HG03045 (cell line): Measurements from ENCODE around the gene M1AP.
A peak's percentile ranks its signal among the peaks of the same experiment; 100 is the strongest.
"Not testable (repeated sequence)": the region's sequence is repeated elsewhere in the genome, so short reads cannot be mapped to it uniquely, and the experiment has no call there.

Experiments used
- ATAC-seq: cut with Tn5 transposase; IDR thresholded peaks from one replicate; pipeline ENCODE4 v1.9.1; 2021; ENCODE audit warnings: mild to moderate bottlenecking, moderate library complexity; ENCODE audit not compliant: unreplicated experiment

The M1AP gene

DNA sequence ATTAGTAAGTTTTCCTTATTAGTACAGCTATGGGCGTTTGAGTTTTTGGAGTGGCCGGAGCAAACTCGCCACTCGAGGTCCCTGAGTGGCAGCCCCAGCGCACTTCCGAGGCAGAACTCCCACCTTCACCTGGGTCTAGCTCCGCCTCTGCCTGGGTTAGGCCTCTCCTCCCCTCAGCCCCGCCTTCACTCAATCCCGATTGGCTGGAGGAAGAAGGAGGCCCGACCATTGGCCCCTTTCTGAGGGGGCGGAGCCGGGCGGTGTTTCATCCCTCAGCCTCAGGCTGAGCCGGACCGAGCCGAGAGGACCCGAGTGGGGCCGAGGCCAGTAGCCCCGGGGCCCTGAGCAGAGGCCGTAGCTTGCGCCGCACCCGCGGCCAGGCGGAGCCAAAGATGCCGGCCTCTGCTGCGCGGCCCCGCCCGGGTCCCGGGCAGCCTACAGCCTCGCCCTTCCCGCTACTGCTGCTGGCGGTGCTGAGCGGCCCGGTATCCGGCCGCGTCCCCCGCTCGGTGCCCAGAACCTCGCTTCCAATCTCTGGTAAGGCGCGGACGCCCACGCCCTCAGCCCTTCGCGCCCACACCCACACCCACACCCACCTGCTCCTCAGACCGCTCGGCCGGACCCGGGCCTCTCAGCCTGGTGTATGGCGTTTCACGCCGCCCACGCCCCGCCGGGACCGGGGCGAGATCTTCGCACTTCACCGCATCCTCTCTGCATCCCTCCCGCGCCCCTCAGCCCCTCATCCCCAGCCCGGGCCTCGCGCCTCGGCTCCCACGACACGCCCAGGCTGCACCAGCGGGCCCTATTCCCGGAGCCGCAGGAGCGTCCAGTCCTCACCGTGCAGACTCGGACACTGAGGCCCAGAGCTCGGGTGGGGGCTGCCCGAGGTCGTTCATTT, 6.1 kb upstream of the M1AP start, which contains the start of gene SEMA4F:
SEMA4F (plus strand) TSS at position 263 of the 898 bp plus-strand sequence; CDS start at position 393, 130 bp downstream.
- peak; percentile 99 for ATAC-seq

DNA sequence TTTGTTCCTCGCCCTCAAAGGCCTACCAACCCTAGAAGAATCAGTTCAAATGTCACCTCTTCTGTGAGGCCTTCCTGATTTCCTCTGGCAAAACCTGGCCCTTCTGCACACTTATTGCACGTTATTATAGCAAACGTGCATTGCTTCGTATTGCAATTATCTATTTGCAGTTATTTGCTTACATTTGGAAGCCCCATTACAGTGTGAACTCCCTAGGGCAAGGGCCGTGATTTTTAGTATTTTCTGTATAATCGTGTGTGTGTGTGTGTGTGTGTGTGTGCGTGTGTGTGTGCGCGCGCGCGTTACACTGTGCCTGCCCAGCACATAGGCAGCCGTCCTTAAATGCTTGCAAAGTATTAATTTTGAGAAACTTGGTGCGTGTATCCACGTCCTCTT, 5.5 kb upstream of the M1AP start:
- ATAC-seq = peak; percentile 13

DNA sequence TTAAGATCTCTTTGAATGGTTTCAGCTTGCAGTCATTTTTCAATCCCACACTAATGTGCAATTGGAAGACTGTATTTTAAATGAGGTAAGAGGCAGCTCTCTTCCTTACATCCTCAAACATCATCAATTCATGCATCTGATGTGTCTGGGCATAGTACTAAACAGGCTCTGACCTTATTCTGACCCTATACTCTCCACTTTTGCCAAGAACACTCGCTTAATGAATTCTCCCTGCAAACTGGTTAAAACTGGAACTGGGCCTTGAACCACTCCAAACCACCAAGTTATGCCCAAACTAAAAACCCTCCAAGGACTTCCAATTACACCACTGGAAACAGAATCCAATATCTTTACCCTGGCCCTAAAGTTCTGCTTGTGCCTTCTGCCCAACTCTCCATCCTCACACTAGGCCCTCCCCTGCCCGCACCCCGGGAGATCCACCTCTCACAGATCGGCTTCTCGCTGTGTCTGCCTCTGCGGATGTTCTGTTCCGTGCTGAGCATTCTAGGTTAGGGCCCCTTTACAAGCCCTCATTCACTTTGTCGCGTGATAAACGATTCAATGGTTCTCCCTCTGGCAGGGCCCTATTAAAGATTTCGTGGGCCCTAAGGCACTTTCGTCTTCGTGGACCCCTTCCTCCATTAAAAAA, 1.2 kb downstream of the M1AP start:
- no peak for ATAC-seq

DNA sequence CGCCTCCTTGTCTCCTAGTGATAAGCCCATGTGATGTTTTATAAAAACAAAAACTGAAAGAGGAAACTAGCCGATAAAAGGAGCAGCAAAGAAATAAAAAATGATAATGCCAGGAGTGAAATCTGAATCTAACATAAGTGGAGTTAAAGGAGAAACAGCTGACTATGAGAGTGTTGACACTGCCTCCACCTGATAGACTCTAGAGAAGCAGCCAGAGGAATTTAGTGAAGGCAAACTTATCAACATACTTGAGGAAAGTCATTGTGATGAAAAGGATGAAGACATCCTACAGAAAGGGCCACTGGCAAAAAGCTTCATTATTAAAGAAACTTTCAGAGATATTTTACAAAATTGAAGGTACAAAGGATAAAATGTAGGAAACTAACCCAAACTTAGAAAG, 1.9 kb downstream of the M1AP start:
- ATAC-seq = no peak

DNA sequence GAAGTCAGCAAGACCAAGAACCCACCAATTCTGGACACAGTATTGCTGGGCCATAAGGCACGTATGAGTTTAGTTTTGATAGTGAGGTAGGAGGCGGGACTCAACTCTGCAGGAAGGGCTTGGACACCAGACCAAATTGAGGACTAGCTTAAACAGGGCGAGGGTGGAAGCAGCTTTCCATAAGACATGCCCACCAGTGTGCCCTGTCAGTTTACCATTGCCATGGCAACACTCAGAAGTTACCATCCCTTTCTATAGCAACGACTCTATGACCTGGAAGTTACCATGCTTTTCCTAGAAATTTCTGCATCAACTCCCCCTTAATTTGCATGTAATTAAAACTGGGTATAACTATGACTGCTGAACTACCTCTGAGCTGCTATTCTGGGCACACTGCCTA, 2.8 kb downstream of the M1AP start:
- no peak for ATAC-seq

DNA sequence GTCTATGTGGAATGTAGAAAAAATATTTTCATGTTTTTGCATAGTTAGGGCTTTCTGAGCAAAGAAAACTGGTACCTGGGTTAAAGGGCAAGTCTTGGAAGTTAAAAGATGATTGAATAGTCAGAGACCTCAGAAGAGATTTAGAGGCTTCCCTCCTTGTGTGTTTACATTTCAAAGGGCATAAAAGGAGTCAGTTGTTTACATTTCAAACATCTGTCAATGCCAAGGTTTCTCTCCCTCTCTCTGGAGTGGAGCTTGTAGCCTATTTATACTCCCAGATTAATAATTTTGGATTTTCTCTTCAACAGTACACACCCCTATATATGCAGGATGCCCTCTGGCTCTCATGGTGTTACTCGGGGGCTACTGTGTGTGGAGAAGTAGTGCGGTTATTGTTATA, 8.6 kb downstream of the M1AP start:
- ATAC-seq = no peak

DNA sequence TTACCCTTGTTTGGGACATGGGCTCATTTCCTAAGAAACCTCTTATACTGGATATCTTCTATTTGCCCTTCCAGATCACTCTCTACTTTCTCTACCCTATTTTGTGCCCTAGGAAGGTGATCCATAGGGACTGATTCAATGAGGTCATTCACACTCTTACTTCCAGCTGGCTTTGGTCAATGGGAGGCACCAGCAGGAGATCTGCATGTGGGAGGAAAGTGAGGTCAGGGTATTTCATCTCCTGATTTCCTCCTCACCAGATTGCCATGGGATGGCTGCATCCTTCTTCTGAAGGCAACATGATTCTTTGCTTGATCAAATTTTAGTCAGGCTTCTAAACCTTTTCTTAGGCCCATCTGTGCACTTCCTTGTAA, 15.2 kb downstream of the M1AP start:
- ATAC-seq = no peak

DNA sequence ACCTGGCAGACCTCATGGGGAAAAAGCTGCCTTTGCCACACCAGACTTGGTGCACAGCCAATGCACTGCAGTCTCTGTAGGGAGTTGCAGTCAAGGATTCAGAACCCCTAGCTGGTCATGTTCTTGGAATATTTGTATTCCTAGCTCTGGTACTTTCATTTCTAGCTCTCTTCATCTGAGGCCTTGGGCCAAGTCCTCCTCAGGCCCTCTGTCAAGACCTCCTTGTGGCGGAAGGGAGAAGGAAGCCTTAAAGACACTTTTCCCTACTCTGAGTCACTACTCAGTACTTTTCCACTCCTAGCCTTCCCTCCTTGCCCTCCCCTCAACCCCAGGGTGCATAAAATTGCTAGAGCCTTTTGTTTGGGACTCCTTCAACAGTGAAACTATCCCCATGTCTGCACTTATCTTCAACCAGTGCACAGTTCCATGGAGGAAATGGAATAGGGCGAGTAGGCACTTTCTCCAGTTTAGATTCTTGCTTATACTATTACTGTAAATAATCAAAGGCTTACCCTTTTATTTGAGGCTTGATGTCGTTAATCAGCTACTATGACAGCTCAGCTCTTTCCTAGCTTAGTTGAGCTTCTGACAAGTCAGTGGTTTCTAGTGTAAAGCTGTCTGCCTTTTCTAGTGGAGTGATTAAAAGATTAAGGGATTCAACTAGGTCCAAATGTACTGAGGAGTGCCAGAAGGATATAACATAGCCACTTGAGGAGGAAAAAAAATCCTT, 15.8 kb downstream of the M1AP start:
- no peak for ATAC-seq

DNA sequence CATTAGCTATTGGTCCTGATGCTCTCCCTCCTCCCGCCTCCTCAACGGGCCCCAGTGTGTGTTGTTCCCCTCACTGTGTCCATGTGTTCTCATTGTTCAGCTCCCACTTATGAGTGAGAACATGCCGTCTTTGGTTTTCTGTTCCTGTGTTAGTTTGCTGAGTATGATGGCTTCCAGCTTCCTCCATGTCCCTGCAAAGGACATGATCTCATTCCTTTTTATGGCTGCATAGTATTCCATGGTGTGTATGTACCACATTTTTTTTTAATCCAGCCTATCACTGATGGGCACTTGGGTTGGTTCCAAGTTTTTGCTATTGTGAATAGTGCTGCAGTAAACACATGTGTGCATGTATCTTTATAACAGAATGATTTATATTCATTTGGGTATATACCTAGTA, 17.7 kb downstream of the M1AP start:
- ATAC-seq = not testable (repeated sequence)

DNA sequence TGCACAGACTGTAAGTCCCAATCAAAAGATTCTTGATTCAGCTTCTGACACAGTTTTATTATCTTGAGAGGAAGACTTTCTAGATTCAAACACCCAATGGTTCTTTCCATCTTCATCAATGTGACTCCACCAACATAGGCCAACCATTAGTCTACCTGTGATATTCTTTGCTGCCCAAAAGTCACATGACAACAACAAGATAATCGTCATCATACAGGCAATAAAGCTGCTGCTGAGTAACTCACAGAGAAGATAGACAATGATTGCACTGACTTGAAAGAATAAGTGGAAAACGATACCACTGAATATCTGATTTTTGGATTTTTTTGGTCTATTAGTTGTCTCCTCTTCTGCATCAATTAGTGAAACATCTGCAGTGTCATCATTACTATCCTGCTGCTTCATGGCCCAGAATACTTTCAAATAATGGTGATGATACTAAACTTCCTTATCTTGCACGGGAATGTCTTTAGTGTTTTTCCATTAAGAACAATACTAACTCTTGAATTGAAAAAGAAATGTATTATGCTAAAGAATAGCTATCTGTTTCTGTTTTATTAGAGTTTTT, 19.5 kb downstream of the M1AP start:
- no peak for ATAC-seq

DNA sequence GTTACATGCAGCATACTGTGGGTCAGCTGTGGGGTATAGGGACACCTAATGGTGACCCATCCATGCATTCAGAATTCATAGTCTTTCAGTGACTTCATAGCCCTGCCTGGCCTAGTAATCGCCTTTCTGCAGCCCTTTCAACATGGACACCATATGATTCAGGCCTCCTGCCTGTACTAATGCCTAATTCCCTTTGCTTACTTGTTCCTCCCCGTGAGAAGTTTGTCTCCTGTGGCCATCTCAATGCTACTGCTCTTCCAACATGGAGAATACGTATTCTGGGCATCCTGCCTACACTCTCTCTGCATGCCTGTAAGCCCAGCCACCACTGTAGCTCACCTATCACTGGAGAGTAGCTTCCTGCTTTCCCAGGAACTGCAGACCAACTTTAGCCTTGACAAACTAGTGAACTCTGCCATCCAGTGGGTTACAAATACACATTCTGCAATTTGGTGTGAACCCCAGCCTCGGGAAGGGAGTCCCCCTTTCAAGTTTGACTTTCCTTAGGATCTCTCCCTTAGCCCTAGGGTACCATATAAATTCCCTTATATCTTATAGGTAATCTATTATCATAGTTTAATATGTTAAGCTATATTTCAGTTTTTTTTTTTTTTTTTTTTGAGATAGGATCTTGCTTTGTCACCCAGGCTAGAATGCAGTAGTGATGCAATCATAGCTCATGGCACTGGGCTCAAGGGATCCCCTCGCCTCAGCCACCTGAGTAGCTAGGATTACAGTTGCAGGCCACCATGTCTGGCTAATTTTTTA, 22.3 kb downstream of the M1AP start:
- ATAC-seq = no peak

DNA sequence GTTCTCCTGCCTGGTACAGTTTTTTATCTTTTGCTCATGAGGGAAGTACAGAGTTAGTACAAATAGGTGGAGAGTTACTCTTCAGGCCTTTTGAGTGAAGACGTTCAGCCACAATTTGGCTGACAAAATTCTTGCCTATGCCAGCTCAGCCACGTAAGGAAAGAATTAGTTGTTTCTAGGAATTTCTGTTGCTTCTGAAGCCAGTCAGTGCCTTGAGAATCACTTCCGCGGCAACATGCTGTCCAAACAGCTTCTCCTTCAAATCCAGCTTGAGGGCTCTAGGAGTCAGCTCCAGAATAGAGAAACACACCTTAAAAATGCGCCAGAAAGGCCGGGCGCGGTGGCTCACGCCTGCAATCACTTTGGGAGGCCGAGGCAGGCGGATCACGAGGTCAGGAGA, 27.5 kb downstream of the M1AP start:
- no peak for ATAC-seq

DNA sequence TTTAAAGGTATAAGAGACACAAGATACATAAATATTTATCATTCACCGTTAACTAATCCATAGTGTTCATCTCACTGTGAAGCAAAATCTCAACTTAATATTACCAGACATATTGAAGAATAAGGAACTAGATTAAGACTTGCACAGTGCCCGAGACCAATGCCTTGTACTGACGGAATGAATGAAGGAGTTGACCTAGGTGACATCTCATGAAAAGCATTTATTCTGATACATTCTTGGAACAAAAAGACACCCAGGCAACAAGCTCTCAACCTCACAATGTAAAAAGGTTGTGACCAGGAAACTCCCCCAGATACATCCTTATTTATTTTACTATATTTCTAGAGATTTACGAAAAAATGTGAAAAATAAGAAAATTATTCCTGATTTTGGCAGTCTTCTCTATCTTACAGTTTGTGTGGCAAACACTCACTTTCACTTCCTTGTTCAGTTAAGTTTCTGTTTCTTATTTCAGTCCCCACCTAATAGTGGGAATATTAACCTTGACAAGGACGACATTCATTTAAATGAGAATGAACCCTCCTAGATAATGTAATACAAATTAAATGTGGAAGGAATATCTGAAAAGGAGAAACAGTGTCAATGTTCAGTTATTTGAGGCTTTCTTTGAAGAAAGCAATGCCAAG, 28.4 kb downstream of the M1AP start:
- no peak for ATAC-seq

DNA sequence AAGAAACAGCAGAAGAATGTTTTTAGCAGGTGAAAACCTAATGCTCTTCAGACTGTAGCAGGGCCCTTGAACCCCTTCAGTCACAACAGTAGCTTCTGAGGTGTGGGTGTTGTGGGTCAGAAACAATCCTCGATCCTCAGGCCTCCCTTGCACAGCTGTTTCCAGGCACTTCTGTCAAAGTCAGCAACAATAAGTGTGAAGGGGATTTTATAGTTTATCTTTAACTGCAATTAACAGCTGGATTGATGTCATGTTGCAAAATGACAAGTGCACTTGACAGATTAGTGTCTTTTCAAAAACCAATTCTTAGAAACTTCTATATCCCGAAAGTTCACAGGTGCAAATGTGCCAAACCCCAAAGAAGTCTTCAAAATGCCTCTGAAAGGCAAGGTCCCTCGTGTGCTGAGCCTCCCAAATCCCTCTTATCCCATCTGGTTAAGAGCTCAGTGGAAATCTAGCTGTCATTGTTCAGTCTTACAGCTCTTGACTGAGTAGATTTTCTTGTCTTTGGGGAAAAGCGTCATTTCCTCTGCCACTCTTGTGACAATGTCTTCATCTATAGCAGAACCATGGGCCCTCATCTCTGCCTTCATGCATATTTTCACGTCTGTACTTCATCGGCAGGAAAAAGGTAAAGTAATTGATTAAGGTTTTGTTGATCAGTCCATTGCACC, 29.6 kb downstream of the M1AP start:
- ATAC-seq = no peak

DNA sequence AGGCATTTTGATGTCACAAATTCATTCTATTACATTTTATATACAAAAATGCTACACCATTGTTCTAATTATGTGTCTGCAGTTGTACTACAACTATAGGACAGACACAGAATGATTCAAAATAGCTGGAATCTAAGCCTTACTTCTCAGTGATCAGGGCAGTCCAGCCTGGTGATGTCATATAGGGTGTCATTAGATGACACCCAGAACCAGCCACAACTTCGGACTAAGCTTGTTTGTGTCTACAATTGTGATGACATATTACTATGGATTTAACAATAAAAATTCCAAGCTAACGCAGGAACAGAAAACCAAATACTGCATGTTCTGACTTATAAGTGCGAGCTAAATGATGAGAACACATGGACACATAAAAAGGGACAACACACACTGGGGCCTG, 31.0 kb downstream of the M1AP start:
- no peak for ATAC-seq

DNA sequence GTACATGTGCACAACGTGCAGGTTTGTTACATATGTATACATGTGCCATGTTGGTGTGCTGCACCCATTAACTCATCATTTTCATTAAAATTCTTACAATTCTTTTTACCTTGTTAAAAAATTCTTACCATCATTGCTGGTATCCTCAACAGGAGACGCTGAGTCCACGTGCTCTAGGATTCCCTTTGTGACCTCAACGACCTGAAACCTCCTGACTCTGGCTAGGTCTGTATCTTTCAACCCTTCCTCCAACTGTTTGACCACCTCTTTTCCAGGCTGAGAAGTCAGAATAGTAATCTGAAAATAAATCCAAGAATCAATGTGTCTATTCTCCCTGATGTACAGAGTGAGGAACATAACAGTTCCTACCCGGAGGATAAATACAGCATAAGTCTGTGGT, 41.2 kb downstream of the M1AP start:
- no peak for ATAC-seq

DNA sequence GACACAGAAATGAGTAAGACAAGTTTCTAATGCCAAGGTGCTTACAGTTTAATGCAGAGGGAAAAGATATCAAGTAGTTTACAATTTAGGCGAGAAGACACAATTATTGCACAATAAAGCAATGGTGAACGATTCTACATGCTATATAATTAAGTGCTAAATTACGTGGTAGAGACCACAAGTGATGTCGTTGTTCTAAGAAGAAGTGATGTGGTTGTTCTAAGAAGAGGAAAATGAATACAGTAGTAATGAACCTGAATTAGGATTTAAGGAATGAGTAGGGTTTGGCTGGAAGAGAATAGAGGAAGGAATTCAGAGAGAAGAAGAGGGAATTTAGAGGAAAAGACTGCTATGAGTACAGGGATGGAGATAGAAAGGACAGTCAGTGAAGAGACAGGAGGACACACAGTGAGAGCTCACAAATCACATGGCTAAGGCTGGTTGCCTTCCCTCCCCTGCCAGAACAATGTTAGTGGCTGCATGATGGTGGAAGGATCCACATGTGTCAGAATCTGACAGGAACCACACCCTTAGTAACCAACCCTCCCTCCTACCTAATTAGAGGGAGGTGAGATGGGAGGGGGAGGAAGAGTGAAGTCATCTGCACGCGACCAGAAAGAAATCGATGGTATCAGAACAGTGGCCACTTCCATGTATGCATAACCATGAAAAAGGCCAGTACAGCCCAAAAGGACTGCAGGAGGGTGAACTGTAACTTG, 44.7 kb downstream of the M1AP start:
- ATAC-seq = no peak

DNA sequence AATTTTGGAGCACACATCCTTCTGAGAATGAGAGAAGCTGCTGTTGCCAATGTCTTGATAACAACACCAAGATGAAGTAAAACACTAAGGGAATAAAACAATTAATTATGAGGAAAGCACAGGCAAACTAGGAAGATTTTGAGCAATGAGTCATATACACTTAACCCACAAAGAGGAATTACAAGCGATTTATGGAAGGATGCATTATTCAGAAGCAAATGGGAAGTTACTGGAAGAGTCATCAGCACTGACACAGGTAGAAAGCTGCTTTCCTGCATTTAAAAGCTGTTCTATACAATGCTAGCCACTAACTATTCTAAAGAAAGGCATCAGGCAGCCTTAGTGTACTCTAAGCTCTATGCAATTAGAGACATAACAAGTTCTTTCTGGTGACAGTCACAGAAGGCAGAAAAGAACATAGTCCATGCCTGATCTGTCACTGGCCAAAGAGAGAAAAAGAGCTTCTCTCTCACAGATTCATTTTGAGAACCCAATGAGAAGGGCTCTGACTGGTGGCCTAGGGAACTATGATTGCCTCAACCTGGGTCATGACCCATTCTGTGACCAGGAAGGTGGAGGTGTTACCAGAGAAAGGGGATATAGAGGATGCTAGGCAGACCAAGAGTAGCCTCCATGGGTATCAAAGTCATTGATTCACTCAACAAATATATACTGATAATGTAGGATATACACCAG, 45.4 kb downstream of the M1AP start:
- no peak for ATAC-seq
